Hippocampal formation (tissue), 2 donors: ENCODE results near the gene DSG3.
"Not testable (repeated sequence)": the region's sequence is repeated elsewhere in the genome, so short reads cannot be mapped to it uniquely, and the experiment has no call there.

Experiments used
- DNase-seq, 2 donors: peaks; one replicate each; lab custom pipeline; 2025; lab: John Stamatoyannopoulos, UW

Gene DSG3

GRCh38 chr18:31491586-31491985 is 44.0 kb downstream of the DSG3 start:
- no peak for DNase-seq

GRCh38 chr18:31492671-31493070 is 45.1 kb downstream of the DSG3 start:
- no peak for DNase-seq

- DNase-seq: no peak
Measured at GRCh38 chr18:31493171-31493570, 45.6 kb downstream of the DSG3 start.

GRCh38 chr18:31493941-31494340 is 46.4 kb downstream of the DSG3 start:
- no peak for DNase-seq

- not testable (repeated sequence) for DNase-seq
Measured at GRCh38 chr18:31494705-31495244, 47.2 kb downstream of the DSG3 start.

- DNase-seq: no peak
Measured at GRCh38 chr18:31497404-31497835, 49.9 kb downstream of the DSG3 start.

GRCh38 chr18:31497836-31498573 is 50.5 kb downstream of the DSG3 start, which contains the start of gene DSG2:
DSG2 (plus strand) TSS chr18:31498177; CDS start chr18:31498252, 75 bp downstream.
- no peak for DNase-seq

- DNase-seq: no peak
Measured at GRCh38 chr18:31498574-31499524, 51.3 kb downstream of the DSG3 start.

- no peak for DNase-seq
Measured at GRCh38 chr18:31500051-31500688, 52.6 kb downstream of the DSG3 start.

- no peak for DNase-seq
Measured at GRCh38 chr18:31503011-31503410, 55.5 kb downstream of the DSG3 start.

GRCh38 chr18:31504455-31505147 is 57.1 kb downstream of the DSG3 start:
- no peak for DNase-seq

GRCh38 chr18:31505156-31505555 is 57.6 kb downstream of the DSG3 start:
- no peak for DNase-seq

- no peak for DNase-seq
Measured at GRCh38 chr18:31506024-31506742, 58.6 kb downstream of the DSG3 start.

GRCh38 chr18:31507124-31507523 is 59.6 kb downstream of the DSG3 start:
- DNase-seq: not testable (repeated sequence)

GRCh38 chr18:31508781-31509180 is 61.2 kb downstream of the DSG3 start:
- no peak for DNase-seq

- no peak for DNase-seq
Measured at GRCh38 chr18:31509571-31509970, 62.0 kb downstream of the DSG3 start.

GRCh38 chr18:31510319-31510718 is 62.8 kb downstream of the DSG3 start:
- no peak for DNase-seq

GRCh38 chr18:31511098-31511497 is 63.6 kb downstream of the DSG3 start:
- no peak for DNase-seq

GRCh38 chr18:31512203-31512764 is 64.7 kb downstream of the DSG3 start:
- DNase-seq: no peak

GRCh38 chr18:31513189-31513935 is 65.8 kb downstream of the DSG3 start:
- no peak for DNase-seq
